Inflammatory macrophage treated with lipopolysaccharide for 4 hours (primary cell): ENCODE results near the gene PDE2A.

Source experiments
- DNase-seq: peaks from one replicate; pipeline ENCODE4 v3.0.0-alpha.2; 2020

The PDE2A gene

DNA sequence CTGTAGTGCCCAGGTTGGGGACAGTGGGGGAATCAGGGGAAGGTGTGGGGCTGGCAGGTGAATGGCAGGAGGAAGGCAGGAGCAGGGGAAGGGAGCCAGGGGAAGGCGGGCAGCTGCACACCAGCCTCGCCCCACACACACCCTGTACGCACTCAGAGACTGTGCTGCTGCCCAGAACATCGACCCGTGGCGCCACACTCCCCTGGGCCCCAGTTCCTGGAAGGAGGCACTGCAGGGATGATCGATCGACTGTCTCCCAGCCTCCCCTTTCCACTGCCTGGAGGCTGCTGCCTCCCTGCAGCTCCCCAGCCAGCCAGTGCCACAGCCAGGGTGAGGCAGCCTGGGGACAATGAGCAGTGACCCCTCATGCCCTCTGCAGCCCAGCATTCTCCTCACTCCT is 19.2 kb downstream of the PDE2A start:
- no peak for DNase-seq

GRCh38 chr11:72653649-72654048 is 20.6 kb downstream of the PDE2A start:
- DNase-seq = peak; percentile 74

- no peak for DNase-seq
Measured at GRCh38 chr11:72652873-72653630, 21.2 kb downstream of the PDE2A start.

- DNase-seq = no peak
Measured at GRCh38 chr11:72652133-72652532, 22.1 kb downstream of the PDE2A start.

DNA sequence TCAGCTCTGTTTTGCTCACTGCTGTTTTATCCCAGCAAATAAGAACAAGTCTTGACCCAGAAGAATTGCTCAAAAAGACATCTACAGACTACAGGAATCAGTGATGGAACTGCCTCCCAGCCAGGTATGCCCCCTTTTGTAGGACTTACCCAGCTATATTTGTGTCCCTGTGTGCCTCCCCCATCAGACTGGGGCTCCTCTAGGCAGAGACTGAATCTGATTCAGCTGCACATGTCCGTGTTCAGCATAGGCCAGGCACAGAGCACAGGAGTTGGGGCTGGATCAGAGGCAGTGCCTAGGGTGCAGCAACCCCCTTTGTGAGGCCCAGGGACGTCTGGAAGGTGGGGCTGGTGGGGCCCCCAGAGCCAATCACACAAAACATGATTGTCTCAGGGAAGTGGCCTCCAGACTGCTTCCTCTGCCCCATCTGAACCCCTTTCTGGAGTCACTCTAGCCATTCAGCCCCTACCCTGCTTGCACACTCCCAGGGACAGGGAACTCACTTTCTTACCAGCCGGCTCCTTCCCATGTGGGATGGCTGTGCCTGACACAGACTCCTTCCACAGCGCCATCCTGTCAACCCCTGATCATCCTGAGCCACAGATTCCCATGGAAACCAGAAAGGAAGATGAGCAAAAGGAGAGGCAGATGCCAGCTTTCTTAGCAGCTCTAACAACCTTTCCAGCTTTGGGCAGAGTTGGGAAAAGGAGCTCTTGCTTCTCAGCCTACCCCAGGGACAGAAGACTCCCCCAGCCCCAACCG is 24.8 kb downstream of the PDE2A start:
- DNase-seq = no peak

GRCh38 chr11:72648384-72649136 is 25.7 kb downstream of the PDE2A start:
- DNase-seq = no peak

GRCh38 chr11:72647882-72648281 is 26.3 kb downstream of the PDE2A start:
- no peak for DNase-seq

DNA sequence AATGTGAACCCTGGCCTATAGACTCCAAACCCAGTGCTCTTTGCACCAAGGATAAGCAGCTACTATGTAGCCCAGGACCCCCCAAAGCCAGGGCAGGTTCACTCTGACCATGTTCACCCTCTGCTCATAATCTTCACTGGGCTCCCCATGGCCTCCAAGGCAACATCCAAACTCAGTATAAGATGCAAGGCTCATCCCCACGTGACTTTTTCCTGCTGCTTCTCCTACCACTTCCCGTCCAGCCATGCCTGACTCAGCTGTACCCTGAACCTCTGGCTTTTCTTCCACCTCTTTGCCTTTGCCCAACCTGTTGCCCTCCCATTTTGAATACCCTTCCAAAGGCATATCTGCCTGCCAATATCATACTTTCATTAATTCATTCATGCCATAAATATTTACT is 27.8 kb downstream of the PDE2A start:
- no peak for DNase-seq

- no peak for DNase-seq
Measured at GRCh38 chr11:72646024-72646423, 28.2 kb downstream of the PDE2A start.

DNA sequence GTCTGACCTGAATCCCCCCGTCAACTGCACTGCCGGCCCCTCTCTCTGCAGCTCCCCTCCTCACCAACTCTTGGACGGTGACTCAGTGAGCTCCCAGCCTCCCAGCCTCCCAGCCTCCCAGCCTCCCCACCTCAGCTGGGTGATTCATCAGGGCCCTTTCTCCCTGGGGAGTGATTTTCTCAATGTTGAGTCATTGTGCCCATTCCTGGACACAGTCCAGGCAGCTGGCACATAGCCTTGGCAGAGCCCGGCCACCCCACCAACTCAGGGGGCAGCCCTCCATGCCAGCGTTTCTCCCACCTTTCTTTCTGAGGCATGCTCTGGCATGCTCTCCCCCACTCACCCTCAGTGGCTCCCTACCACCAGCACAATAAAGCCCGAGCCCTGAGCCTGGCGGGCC is 30.7 kb downstream of the PDE2A start:
- DNase-seq = peak; percentile 37

DNA sequence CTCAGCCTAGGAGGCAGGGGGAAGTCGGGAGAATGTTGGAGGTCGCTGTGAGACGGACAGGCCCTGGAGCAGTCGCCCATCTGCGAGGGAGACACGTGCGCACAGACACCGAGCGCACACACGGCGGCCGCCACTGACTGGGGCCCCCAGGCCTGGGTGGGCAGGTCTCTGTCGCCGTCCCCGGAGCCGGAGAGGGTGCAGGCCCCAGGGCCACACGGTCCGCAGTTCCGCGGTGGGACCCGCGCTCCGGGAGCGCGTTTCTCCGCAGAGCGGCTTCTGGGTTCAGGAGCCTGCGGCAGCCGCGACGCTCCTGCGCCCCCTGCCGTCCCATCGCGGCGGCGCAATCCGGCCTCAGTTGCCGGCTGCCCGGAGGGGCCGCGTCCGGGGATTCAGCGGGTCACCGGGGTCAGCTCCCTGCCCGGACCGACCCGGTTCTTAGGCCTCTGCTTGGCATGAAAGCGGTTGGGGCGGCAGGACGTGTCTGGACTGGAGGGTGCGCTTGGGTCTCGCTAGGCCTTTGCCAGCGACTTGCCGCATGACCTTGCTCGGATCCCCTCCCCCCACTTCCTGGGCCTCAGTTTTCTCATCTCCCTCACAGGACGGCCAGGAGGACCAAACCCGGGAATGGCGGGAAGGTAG is 31.2 kb downstream of the PDE2A start:
- DNase-seq = peak; percentile 50

- peak; percentile 32 for DNase-seq
Measured at GRCh38 chr11:72642043-72642883, 32.0 kb downstream of the PDE2A start.

DNA sequence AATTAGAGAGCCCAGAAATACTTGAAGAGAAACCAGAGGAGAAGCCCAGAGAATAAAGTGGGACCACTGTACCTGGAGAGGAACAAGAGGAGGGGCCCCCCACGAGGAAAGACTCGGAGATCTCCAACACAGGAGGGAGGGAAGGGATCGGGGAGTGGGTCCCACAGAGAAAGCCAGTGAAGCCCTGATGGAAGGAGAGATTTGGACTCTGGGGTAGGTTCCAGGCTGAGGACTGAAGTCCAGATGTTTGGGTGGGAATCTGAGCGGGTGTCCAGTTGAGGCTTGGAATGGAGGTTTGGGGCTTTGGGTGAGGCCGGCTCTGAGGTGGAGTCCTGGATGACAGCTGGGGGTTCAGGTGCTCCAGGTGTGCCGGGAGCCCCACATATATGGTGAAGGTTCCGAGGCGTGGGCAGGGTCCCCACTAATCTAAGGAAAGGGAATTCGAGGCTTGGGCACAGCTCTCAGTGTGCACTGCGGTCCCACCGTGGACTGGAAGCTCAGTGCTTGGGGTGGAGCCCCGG is 32.6 kb downstream of the PDE2A start:
- no peak for DNase-seq

DNA sequence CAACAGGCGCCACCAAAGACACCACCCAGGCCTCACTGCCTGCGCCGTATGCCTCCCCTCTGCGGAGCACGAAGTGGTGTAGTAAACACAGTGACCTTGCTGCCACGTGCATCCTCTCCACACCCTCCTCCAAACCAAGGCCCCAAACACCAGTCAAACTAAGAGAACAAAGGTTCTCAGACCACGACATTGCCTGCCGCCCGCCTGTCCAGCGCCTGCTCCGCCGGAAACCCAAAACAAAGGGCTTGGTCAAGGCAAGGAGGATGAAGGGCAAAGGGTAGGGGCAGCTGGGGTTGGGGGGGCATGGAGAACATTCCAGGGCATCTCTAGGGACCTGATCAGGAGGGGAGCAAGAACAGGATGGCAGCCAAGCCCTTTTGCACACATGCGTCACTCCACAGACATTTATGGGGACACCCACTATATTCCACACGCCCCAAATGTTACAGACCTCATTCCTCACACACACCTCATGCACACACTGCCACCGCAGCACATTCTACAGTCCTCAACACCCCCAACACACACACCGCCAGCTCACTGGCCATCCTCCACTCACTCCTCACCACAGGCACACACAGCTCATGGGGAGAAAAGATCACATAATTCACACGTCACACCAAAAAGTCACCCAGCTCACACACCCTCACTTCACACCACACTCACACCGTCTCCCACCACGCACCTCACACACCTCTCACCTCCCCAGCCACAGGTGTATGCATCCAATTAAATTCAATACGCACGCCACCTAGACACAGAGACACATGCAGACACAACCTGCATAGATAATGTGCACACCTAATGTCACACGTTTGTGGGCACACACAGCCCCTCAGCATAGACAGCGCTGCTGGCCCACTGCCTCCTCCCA is 34.5 kb downstream of the PDE2A start:
- no peak for DNase-seq

DNA sequence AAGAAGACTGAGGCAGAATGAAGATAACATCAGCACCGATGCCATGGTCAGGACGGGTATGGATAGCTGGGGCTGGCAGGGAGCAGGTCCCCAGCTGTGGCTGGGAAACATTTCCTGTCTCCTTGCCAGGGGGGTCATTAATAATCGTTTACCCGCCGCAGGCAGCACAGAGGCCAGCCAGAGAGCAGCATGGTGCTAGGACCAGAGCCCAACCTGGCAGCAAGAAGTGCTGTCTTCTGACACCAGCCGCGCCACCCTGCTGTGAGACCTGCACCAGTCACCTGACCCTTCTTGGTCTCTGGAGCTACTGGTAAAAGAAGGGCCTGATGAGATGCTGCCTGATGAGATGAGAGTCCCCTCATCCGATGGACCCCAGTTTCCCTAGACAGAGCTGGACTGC is 36.3 kb downstream of the PDE2A start:
- DNase-seq = no peak

DNA sequence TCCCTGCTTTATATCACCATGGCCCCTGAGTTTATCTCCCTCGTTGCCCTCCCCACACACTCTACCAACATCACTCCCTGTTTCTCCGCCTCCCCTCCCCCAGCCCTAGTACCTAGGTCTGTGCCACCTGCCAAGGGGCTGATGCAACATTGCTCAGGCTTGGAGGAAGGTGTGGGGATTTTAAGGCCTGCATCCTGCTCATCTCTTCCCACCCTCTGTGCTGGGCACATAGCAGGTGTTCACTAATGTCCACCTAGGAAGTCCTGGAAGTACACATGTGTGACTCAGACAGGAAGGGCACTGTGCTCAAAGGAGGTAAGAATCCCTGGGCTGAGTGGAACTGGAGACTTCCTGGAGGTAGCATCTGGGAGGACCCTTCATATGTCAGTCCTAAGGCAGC is 37.0 kb downstream of the PDE2A start:
- DNase-seq = no peak

GRCh38 chr11:72636376-72636775 is 37.8 kb downstream of the PDE2A start:
- DNase-seq = no peak

DNA sequence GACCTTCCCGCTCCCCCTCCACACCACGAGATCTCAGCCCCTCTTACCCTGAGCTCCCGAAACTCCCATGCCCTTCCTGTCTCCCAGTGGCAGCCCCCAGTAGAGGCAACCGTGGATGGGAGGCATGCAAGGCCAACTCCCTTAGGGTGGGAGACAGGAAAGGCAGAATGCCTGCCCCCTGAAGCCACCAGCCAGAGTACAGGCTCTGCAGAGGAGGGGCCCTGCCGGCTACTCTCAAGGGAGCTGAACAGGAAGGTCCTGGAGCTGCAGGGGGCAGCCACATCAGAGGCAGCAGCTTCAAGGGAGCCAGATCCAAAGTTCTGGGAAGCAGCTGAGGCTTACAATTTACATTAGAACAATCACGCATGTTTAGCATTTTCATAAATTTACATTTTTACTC is 38.3 kb downstream of the PDE2A start:
- DNase-seq = no peak

- peak; percentile 35 for DNase-seq
Measured at GRCh38 chr11:72635309-72635915, 38.8 kb downstream of the PDE2A start.

- no peak for DNase-seq
Measured at GRCh38 chr11:72634472-72635095, 39.6 kb downstream of the PDE2A start.
